Measurements from ENCODE around the gene INSYN2A. TPM values are rescaled to one million over a fixed set of nuclear protein-coding genes. Genes with fewer than 3 reads are reported as not detected.

INSYN2A gene
- total and polyA plus RNA-seq, 2 donors (not counting 3 experiments of a cell fraction or from before 2014, with no cell fraction given) = 0.04 to 0.07 TPM

- H3K27ac ChIP-seq (ENCODE audit: insufficient read depth, low read depth, low read length) = no peak overlapping the region
- no peak for DNase-seq (ENCODE audit: low read depth, low spot score)
- no peak overlapping the region for H3K4me2 ChIP-seq (ENCODE audit: insufficient read depth, low read length)
- H3K4me3 ChIP-seq (replicated peaks in 1 of 3; ENCODE audit: insufficient read depth in 1 of 3, low read depth in 1 of 3, low read length in 3 of 3) = no peak overlapping the region
- H3K9ac ChIP-seq (replicated peaks; ENCODE audit: extremely low read depth, insufficient read depth, low read length) = no peak overlapping the region
- ChIA-PET CTCF (interaction anchor here (0.8 kb wide), 1 partner anchor 23 kb away, joined by 4 read pairs; no protein-coding TSS in a partner anchor), POLR2A (no interaction called here)
- no peaks in the 10 kb centered on the region for H3K9me3 ChIP-seq (replicated peaks; ENCODE audit: control insufficient read depth, insufficient read depth, low read length)
- H3K79me2 ChIP-seq (ENCODE audit: control insufficient read depth, insufficient read depth, low read length) = no peaks in the 10 kb centered on the region
- H3K36me3 ChIP-seq (ENCODE audit: control insufficient read depth in 2 of 2, extremely low read depth in 1 of 2, insufficient read depth in 2 of 2, low read length in 2 of 2) = no peaks in the 10 kb centered on the region
- no peaks in the 10 kb centered on the region for H3K9me1 ChIP-seq (replicated peaks; ENCODE audit: control insufficient read depth, extremely low read depth, insufficient read depth, low read length)
- FAIRE-seq = no peak
- no peaks in the 10 kb centered on the region for H4K20me1 ChIP-seq (replicated peaks; ENCODE audit: control insufficient read depth, extremely low read depth, insufficient read depth, low read length)
- TF ChIP-seq JUN (IDR thresholded peaks at IDR 0.05; ENCODE audit: borderline replicate concordance, insufficient read depth, insufficient read length, low read depth) (no peak), MYC (IDR thresholded peaks at IDR 0.05; ENCODE audit: low read depth, low read length) (no peak), EZH2 (IDR thresholded peaks at IDR 0.05; ENCODE audit: borderline replicate concordance, low read depth, low read length, severe bottlenecking) (no peak), MAX (IDR thresholded peaks at IDR 0.05; ENCODE audit: insufficient read depth, insufficient read length) (no peak), POLR2A (IDR thresholded peaks at IDR 0.05; ENCODE audit: low read depth, low read length) (no peak), GATA2 (IDR thresholded peaks at IDR 0.05; ENCODE audit: insufficient read depth, insufficient read length, low read depth, low read length) (no peak), FOS (IDR thresholded peaks at IDR 0.05; ENCODE audit: borderline replicate concordance, insufficient read depth, low read length) (no peak)
- dilution Hi-C loops (cut with MboI; ENCODE audit: extremely low pct_ligation_motif_present, low sequenced_read_pairs) (no loop called here), intact Hi-C loops (cut with micrococcal nuclease) (no loop called here)
- H3K27me3 ChIP-seq (ENCODE audit: control insufficient read depth in 2 of 2, insufficient read depth in 2 of 2, low read length in 2 of 2) = no peaks in the 10 kb centered on the region
- no TSS peak for BruUV-seq (replicated peaks)
- H3K4me1 ChIP-seq (ENCODE audit: control insufficient read depth, extremely low read depth, insufficient read depth, low read length) = no peaks in the 10 kb centered on the region
- no peak overlapping the region for H2AFZ ChIP-seq (ENCODE audit: low read depth, low read length)
These were observed 19.9 kb upstream of the INSYN2A start for GRCh38 chr10:127216274-127216673.

- no peaks in the 10 kb centered on the region for H3K79me2 ChIP-seq (ENCODE audit: control insufficient read depth, insufficient read depth, low read length)
- H3K4me1 ChIP-seq (ENCODE audit: control insufficient read depth, extremely low read depth, insufficient read depth, low read length) = no peaks in the 10 kb centered on the region
- H2AFZ ChIP-seq (ENCODE audit: low read depth, low read length) = no peak overlapping the region
- intact Hi-C loops (cut with micrococcal nuclease) (no loop called here), dilution Hi-C loops (cut with MboI; ENCODE audit: extremely low pct_ligation_motif_present, low sequenced_read_pairs) (no loop called here)
- BruUV-seq (replicated peaks) = no TSS peak
- TF ChIP-seq FOS (IDR thresholded peaks at IDR 0.05; ENCODE audit: borderline replicate concordance, insufficient read depth, low read length) (no peak), MAX (IDR thresholded peaks at IDR 0.05; ENCODE audit: insufficient read depth, insufficient read length) (no peak), MYC (IDR thresholded peaks at IDR 0.05; ENCODE audit: low read depth, low read length) (no peak), POLR2A (IDR thresholded peaks at IDR 0.05; ENCODE audit: low read depth, low read length) (no peak), EZH2 (IDR thresholded peaks at IDR 0.05; ENCODE audit: borderline replicate concordance, low read depth, low read length, severe bottlenecking) (no peak), JUN (IDR thresholded peaks at IDR 0.05; ENCODE audit: borderline replicate concordance, insufficient read depth, insufficient read length, low read depth) (no peak), GATA2 (IDR thresholded peaks at IDR 0.05; ENCODE audit: insufficient read depth, insufficient read length, low read depth, low read length) (no peak)
- no peaks in the 10 kb centered on the region for H3K27me3 ChIP-seq (ENCODE audit: control insufficient read depth in 2 of 2, insufficient read depth in 2 of 2, low read length in 2 of 2)
- H4K20me1 ChIP-seq (replicated peaks; ENCODE audit: control insufficient read depth, extremely low read depth, insufficient read depth, low read length) = no peaks in the 10 kb centered on the region
- H3K9me1 ChIP-seq (replicated peaks; ENCODE audit: control insufficient read depth, extremely low read depth, insufficient read depth, low read length) = no peaks in the 10 kb centered on the region
- H3K4me2 ChIP-seq (ENCODE audit: insufficient read depth, low read length) = no peak overlapping the region
- CTCF ChIA-PET = interaction anchor here (0.8 kb wide), 1 partner anchor 22 kb away, joined by 4 read pairs; no protein-coding TSS in a partner anchor
- no peak overlapping the region for H3K4me3 ChIP-seq (replicated peaks in 1 of 3; ENCODE audit: insufficient read depth in 1 of 3, low read depth in 1 of 3, low read length in 3 of 3)
- DNase-seq (ENCODE audit: low read depth, low spot score) (no peak), FAIRE-seq (no peak)
- POLR2A ChIA-PET = no interaction called here
- H3K27ac ChIP-seq (ENCODE audit: insufficient read depth, low read depth, low read length) = no peak overlapping the region
- H3K9ac ChIP-seq (replicated peaks; ENCODE audit: extremely low read depth, insufficient read depth, low read length) = no peak overlapping the region
- H3K36me3 ChIP-seq (ENCODE audit: control insufficient read depth in 2 of 2, extremely low read depth in 1 of 2, insufficient read depth in 2 of 2, low read length in 2 of 2) = no peaks in the 10 kb centered on the region
- no peaks in the 10 kb centered on the region for H3K9me3 ChIP-seq (replicated peaks; ENCODE audit: control insufficient read depth, insufficient read depth, low read length)
These were observed 19.5 kb upstream of the INSYN2A start for GRCh38 chr10:127215866-127216265.
